NB4 (cell line): ENCODE measurements around the gene SRP68.

ENCODE experiments used
- CTCF ChIP-seq: IDR thresholded peaks from one replicate; pipeline ENCODE4 v1.5.1; 2012; ENCODE audit warnings: low read depth, low read length
- MAX ChIP-seq: IDR thresholded peaks from 2 replicates; pipeline ENCODE4 v1.6.1; 2011; ENCODE audit warnings: low read depth, low read length
- MYC ChIP-seq: IDR thresholded peaks from 2 replicates; pipeline ENCODE4 v1.6.1; 2011; ENCODE audit warnings: low read depth, low read length
- POLR2A ChIP-seq: IDR thresholded peaks from 2 replicates; pipeline ENCODE4 v1.6.1; 2011; ENCODE audit warnings: mild to moderate bottlenecking; ENCODE audit not compliant: insufficient read length; ENCODE audit errors: extremely low read depth

GRCh38 chr17:76083536-76084182 is 11.3 kb upstream of the SRP68 start:
- TF ChIP-seq CTCF = no peak
- no peak for TF ChIP-seq MYC
- no peak for TF ChIP-seq POLR2A
- TF ChIP-seq MAX = no peak
